HL-60 (cell line): Measurements from ENCODE around the gene RASSF8.

ENCODE experiments used
- GABPA ChIP-seq: IDR thresholded peaks from 2 replicates; pipeline ENCODE4 v1.6.1; 2012; ENCODE audit warnings: low read depth
- POLR2AphosphoS5 ChIP-seq: IDR thresholded peaks from 2 replicates; pipeline ENCODE4 v1.6.1; 2012; ENCODE audit warnings: low read depth
- SPI1 ChIP-seq: IDR thresholded peaks from 2 replicates; pipeline ENCODE4 v1.6.1; 2012; ENCODE audit warnings: low read depth, mild to moderate bottlenecking, borderline replicate concordance
- TF ChIP-seq, protein P1 (sequence below): IDR thresholded peaks from one replicate; pipeline ENCODE4 v1.5.1; 2011; ENCODE audit warnings: low read length, control low read depth, inconsistent platforms; ENCODE audit not compliant: insufficient read depth
- TF ChIP-seq, protein P2 (sequence below): IDR thresholded peaks from 2 replicates; pipeline ENCODE4 v1.6.1; 2012; ENCODE audit warnings: low read depth; ENCODE audit not compliant: insufficient replicate concordance

DNA sequence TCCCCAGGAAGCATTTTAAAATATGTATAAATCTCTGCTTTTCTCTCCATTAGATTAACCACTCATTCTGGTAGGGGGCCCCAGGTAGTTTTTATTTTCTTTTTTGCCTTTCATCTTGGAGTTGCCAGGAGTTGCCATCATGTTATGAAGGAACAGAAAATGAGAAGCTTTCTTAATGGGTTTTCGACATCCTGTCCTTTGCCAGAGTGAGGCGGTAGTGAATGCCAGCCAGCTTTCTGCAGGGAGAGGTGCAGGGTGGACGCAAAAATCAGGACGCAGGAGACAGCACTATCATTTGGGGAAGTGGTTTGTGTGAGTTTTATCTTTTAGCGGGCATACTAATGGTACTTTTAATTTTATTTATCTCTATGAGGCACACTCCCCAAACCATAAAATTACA lies 1.7 kb downstream of the RASSF8 start:
- TF ChIP-seq, protein P1, sequence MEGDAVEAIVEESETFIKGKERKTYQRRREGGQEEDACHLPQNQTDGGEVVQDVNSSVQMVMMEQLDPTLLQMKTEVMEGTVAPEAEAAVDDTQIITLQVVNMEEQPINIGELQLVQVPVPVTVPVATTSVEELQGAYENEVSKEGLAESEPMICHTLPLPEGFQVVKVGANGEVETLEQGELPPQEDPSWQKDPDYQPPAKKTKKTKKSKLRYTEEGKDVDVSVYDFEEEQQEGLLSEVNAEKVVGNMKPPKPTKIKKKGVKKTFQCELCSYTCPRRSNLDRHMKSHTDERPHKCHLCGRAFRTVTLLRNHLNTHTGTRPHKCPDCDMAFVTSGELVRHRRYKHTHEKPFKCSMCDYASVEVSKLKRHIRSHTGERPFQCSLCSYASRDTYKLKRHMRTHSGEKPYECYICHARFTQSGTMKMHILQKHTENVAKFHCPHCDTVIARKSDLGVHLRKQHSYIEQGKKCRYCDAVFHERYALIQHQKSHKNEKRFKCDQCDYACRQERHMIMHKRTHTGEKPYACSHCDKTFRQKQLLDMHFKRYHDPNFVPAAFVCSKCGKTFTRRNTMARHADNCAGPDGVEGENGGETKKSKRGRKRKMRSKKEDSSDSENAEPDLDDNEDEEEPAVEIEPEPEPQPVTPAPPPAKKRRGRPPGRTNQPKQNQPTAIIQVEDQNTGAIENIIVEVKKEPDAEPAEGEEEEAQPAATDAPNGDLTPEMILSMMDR = no peak
- TF ChIP-seq POLR2AphosphoS5 (no peak), GABPA (no peak), SPI1 (peak; percentile 84)
- TF ChIP-seq, protein P2, sequence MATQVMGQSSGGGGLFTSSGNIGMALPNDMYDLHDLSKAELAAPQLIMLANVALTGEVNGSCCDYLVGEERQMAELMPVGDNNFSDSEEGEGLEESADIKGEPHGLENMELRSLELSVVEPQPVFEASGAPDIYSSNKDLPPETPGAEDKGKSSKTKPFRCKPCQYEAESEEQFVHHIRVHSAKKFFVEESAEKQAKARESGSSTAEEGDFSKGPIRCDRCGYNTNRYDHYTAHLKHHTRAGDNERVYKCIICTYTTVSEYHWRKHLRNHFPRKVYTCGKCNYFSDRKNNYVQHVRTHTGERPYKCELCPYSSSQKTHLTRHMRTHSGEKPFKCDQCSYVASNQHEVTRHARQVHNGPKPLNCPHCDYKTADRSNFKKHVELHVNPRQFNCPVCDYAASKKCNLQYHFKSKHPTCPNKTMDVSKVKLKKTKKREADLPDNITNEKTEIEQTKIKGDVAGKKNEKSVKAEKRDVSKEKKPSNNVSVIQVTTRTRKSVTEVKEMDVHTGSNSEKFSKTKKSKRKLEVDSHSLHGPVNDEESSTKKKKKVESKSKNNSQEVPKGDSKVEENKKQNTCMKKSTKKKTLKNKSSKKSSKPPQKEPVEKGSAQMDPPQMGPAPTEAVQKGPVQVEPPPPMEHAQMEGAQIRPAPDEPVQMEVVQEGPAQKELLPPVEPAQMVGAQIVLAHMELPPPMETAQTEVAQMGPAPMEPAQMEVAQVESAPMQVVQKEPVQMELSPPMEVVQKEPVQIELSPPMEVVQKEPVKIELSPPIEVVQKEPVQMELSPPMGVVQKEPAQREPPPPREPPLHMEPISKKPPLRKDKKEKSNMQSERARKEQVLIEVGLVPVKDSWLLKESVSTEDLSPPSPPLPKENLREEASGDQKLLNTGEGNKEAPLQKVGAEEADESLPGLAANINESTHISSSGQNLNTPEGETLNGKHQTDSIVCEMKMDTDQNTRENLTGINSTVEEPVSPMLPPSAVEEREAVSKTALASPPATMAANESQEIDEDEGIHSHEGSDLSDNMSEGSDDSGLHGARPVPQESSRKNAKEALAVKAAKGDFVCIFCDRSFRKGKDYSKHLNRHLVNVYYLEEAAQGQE = no peak
